Mesenchymal stem cell (in vitro differentiated cells and primary cell): ENCODE data around the gene RBSN.

Experiments used
- DNase-seq: peaks from one replicate; pipeline ENCODE4 v3.0.0-alpha.2; 2013
- H2AFZ ChIP-seq: one replicate; pipeline ENCODE4 v1.6.1; 2013; ENCODE audit warnings: low read depth, mild to moderate bottlenecking, control low read depth, inconsistent platforms, low read length, moderate library complexity
- H2AK5ac ChIP-seq: 2 replicates; pipeline ENCODE4 v1.6.1; 2013; ENCODE audit warnings: low read length, moderate library complexity, mild to moderate bottlenecking, inconsistent platforms; ENCODE audit not compliant: severe bottlenecking
- H2BK120ac ChIP-seq: one replicate; pipeline ENCODE4 v1.6.1; 2013; ENCODE audit warnings: low read depth, mild to moderate bottlenecking, inconsistent platforms, low read length, moderate library complexity
- H2BK12ac ChIP-seq, 2 experiments: one replicate each; pipeline ENCODE4 v1.6.1; 2013; ENCODE audit warnings: inconsistent platforms in 2 of 2, low read length in 2 of 2, mild to moderate bottlenecking in 2 of 2, moderate library complexity in 2 of 2, control low read depth in 1 of 2
- H2BK15ac ChIP-seq: one replicate; pipeline ENCODE4 v1.6.1; 2013; ENCODE audit warnings: mild to moderate bottlenecking, low read depth, inconsistent platforms; ENCODE audit not compliant: poor library complexity, severe bottlenecking
- H2BK5ac ChIP-seq: 2 replicates; pipeline ENCODE4 v1.6.1; 2013; ENCODE audit warnings: low read depth, mild to moderate bottlenecking, low read length, control low read depth, inconsistent platforms; ENCODE audit not compliant: poor library complexity, severe bottlenecking
- H3K14ac ChIP-seq, 2 experiments: one replicate each; pipeline ENCODE4 v1.6.1; 2013; ENCODE audit warnings: inconsistent platforms in 2 of 2, low read length in 2 of 2, control low read depth in 1 of 2, mild to moderate bottlenecking in 1 of 2, moderate library complexity in 1 of 2
- H3K18ac ChIP-seq, 2 experiments: one replicate each; pipeline ENCODE4 v1.6.1; 2013; ENCODE audit warnings: inconsistent platforms in 2 of 2, low read length in 2 of 2, control low read depth in 1 of 2, low read depth in 1 of 2, mild to moderate bottlenecking in 1 of 2
- H3K23ac ChIP-seq, 2 experiments: one replicate each; pipeline ENCODE4 v1.6.1; 2013; ENCODE audit warnings: inconsistent platforms in 2 of 2, low read length in 2 of 2, mild to moderate bottlenecking in 2 of 2, moderate library complexity in 2 of 2, control low read depth in 1 of 2
- H3K27ac ChIP-seq: 2 replicates; pipeline ENCODE4 v1.5.1; 2013; ENCODE audit warnings: mild to moderate bottlenecking, moderate library complexity, low read length, control low read depth, inconsistent platforms; ENCODE audit not compliant: poor library complexity, severe bottlenecking
- H3K27me3 ChIP-seq, 2 experiments: 2 replicates each; pipeline versions ENCODE4 v1.6.1 to v1.7.0; 2013; ENCODE audit warnings: low read length in 2 of 2, mild to moderate bottlenecking in 2 of 2, moderate library complexity in 2 of 2, control low read depth in 1 of 2, inconsistent platforms in 1 of 2; ENCODE audit not compliant: control insufficient read depth in 1 of 2, insufficient read depth in 1 of 2
- H3K36me3 ChIP-seq, 2 experiments: 2 replicates each; pipeline versions ENCODE4 v1.6.1 to v1.7.0; 2013; ENCODE audit warnings: low read length in 2 of 2, control low read depth in 1 of 2, inconsistent platforms in 1 of 2, low read depth in 1 of 2, mild to moderate bottlenecking in 1 of 2; ENCODE audit not compliant: insufficient read depth in 2 of 2, control insufficient read depth in 1 of 2
- H3K4ac ChIP-seq, 2 experiments: one replicate each; pipeline ENCODE4 v1.6.1; 2013; ENCODE audit warnings: inconsistent platforms in 2 of 2, low read length in 2 of 2, mild to moderate bottlenecking in 2 of 2, moderate library complexity in 2 of 2, control low read depth in 1 of 2, low read depth in 1 of 2
- H3K4me1 ChIP-seq: 2 replicates; pipeline ENCODE4 v1.6.1; 2013; ENCODE audit warnings: low read depth, low read length, control low read depth; ENCODE audit not compliant: control insufficient read depth, insufficient read depth
- H3K4me2 ChIP-seq: 2 replicates; pipeline ENCODE4 v1.6.1; 2013; ENCODE audit warnings: low read length, mild to moderate bottlenecking, inconsistent platforms; ENCODE audit not compliant: poor library complexity, severe bottlenecking
- H3K4me3 ChIP-seq, 2 experiments: 2 replicates each; pipeline versions ENCODE4 v1.5.1 to v1.7.0; 2013; ENCODE audit warnings: low read length in 2 of 2, mild to moderate bottlenecking in 2 of 2, control low read depth in 1 of 2, low read depth in 1 of 2; ENCODE audit not compliant: insufficient read depth in 1 of 2
- H3K79me1 ChIP-seq: replicated peaks from 2 replicates; pipeline ENCODE4 v1.6.1; 2013; ENCODE audit warnings: mild to moderate bottlenecking, control low read depth, low read length, inconsistent platforms; ENCODE audit not compliant: poor library complexity, severe bottlenecking
- H3K9ac ChIP-seq: 2 replicates; pipeline ENCODE4 v1.7.0; 2013; ENCODE audit warnings: mild to moderate bottlenecking, low read length, moderate library complexity
- H3K9me3 ChIP-seq: 2 replicates; pipeline ENCODE4 v1.7.0; 2013; ENCODE audit warnings: mild to moderate bottlenecking, low read length; ENCODE audit not compliant: control insufficient read depth
- H4K8ac ChIP-seq: one replicate; pipeline ENCODE4 v1.6.1; 2013; ENCODE audit warnings: inconsistent platforms, mild to moderate bottlenecking, low read length, moderate library complexity
- H4K91ac ChIP-seq: one replicate; pipeline ENCODE4 v1.6.1; 2013; ENCODE audit warnings: mild to moderate bottlenecking, low read length, inconsistent platforms
- WGBS: methylation state at CpG from one replicate; pipeline ENCODE4 v1.1.7; 2013; ENCODE audit warnings: mixed read lengths; 5-methylcytosine and 5-hydroxymethylcytosine counted together

Gene RBSN

DNA sequence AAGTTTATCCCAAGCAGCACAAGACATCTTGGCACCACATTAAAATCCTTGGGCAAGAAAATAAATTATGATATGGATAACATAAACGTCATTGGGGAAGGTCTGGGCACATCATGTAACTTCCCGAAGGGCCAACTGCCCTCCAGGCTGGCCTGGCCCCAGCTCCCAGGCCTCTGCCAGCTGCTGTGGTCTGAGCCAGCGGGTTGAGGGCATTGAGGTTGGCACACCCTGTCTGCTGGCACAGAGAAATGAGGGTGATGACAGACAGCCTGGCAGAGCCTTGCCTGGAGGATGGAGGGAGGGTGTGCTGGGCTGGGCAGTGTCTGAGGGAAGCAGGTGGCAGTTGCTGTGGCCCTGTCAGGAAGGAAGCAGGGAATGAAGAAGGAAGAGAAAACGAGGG is 3.3 kb upstream of the RBSN start:
- no peak overlapping the region for H3K27ac ChIP-seq
- no peak overlapping the region for H2AFZ ChIP-seq
- H3K79me1 ChIP-seq: peaks cover 3% of the 10 kb centered on the region
- H2BK12ac ChIP-seq: no peak overlapping the region
- no peaks in the 10 kb centered on the region for H3K27me3 ChIP-seq
- H4K8ac ChIP-seq: no peak overlapping the region
- H2AK5ac ChIP-seq: no peak overlapping the region
- no peak overlapping the region for H3K18ac ChIP-seq
- H3K4me3 ChIP-seq: no peak overlapping the region
- no peak for DNase-seq
- no peak overlapping the region for H2BK120ac ChIP-seq
- no peak overlapping the region for H4K91ac ChIP-seq
- peaks cover 9% of the 10 kb centered on the region for H3K4me1 ChIP-seq
- WGBS: 57% methylated on average over 4 of the region's 4 CpGs
- H2BK15ac ChIP-seq: no peak overlapping the region
- H2BK5ac ChIP-seq: no peak overlapping the region
- no peaks in the 10 kb centered on the region for H3K9me3 ChIP-seq
- no peak overlapping the region for H3K4me2 ChIP-seq
- H3K14ac ChIP-seq: no peak overlapping the region
- no peak overlapping the region for H3K4ac ChIP-seq
- no peak overlapping the region for H3K23ac ChIP-seq
- no peaks in the 10 kb centered on the region for H3K36me3 ChIP-seq
- no peak overlapping the region for H3K9ac ChIP-seq

DNA sequence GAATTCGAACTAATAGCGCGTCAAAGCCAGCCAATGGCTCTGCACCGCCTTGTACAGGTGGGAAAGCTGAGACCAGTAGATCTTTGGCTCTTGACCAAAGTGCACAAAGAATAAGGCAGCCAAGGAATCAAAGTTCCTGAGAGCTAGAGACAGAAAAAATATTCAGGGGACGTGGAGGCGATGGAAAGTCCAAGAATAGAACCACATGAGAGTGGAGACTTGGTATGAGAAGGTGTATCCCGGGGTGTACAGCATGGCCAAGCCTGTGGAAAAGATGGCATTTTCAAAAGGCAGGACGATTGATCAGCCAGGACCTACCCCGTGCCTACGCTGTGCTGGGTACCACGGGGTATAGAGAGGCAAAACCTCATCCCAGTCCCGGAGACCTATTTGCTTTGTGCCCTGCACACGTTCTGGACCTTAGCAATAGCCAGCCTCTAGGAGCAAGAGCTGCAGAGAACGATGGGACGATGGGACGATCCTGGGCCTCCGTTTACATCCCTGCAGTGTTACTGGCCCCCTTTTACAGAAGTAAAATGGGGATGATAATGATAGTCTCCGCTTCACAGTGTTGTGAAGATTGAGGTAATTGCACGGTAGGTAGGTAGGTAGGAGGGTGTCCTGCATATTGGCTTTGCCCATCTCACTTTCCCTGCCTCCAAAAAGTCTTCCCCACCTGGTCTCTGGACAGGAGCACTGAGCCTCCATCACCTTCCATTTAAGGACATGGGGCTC is 583 bp upstream of the RBSN start:
- H3K4me2 ChIP-seq: peak overlapping the region; percentile 91
- H3K27me3 ChIP-seq: no peaks in the 10 kb centered on the region
- H3K9me3 ChIP-seq: no peaks in the 10 kb centered on the region
- no peak overlapping the region for H3K23ac ChIP-seq
- DNase-seq: no peak
- H3K4me3 ChIP-seq: peak overlapping the region; percentile 68 to 95
- peak overlapping the region; percentile 16 for H2AFZ ChIP-seq
- H3K9ac ChIP-seq: peak overlapping the region; percentile 97
- no peak overlapping the region for H2AK5ac ChIP-seq
- 28% methylated on average over 19 of the region's 19 CpGs for WGBS
- peaks cover 10% of the 10 kb centered on the region for H3K4me1 ChIP-seq
- no peak overlapping the region for H2BK12ac ChIP-seq
- H3K79me1 ChIP-seq: peaks cover 15% of the 10 kb centered on the region
- peak overlapping the region; percentile 46 to 76 for H3K18ac ChIP-seq
- H3K14ac ChIP-seq: peak overlapping the region in 1 of 2 experiments; percentile 48
- H3K27ac ChIP-seq: peak overlapping the region; percentile 24
- H2BK15ac ChIP-seq: no peak overlapping the region
- H4K91ac ChIP-seq: peak overlapping the region; percentile 11
- H4K8ac ChIP-seq: peak overlapping the region; percentile 92
- peak overlapping the region; percentile 20 to 80 for H3K4ac ChIP-seq
- H3K36me3 ChIP-seq: peaks cover 8 to 20% of the 10 kb centered on the region in 2 experiments
- H2BK120ac ChIP-seq: no peak overlapping the region
- H2BK5ac ChIP-seq: no peak overlapping the region

DNA sequence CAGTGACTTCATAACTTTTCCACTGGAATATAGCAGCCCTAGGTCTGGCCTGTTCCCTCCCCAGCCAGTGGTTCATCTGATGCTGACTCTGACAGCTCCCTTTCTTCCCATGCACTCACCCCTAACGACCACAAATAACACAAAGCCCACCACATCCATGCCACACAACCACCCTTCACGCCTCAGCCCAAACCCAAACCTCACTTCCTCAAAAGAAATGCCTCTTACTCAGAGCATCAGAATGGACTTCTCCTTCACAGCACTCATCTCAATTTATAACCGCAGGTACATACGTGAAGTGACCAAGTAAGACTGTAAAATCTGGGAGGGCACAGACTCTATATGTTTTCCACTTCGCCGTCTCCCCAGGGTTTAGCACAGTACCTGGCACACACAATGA is 1.1 kb downstream of the RBSN start:
- DNase-seq: peak; percentile 36
- no peak overlapping the region for H2BK120ac ChIP-seq

DNA sequence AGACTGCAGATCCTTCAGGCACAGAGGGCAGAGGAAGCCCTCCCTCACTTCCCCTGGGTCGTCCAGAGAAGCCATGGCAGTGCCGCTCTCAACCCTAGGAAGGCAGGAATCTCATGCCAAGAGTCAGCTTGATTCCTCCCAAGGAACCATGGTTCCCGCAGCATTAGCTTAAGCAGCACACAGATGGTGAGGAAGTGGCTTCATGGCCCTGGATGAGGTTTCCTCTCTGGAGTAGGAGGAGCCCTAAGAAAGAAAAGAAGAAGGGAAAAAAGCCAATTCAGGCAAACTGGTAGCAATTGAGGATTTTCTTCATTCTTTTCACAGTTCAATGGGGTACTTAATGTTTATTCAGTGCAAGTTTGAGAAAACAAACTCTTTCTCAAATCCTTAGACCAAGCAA is 2.9 kb downstream of the RBSN start:
- no peak overlapping the region for H3K4ac ChIP-seq
- whole genome bisulfite sequencing: 89% methylated on average over 3 of the region's 3 CpGs
- no peak overlapping the region for H3K27ac ChIP-seq
- no peak overlapping the region for H2AK5ac ChIP-seq
- H3K79me1 ChIP-seq: peaks cover 27% of the 10 kb centered on the region
- H4K91ac ChIP-seq: no peak overlapping the region
- H2BK12ac ChIP-seq: no peak overlapping the region
- H3K9me3 ChIP-seq: no peaks in the 10 kb centered on the region
- peaks cover 11 to 37% of the 10 kb centered on the region in 2 experiments for H3K36me3 ChIP-seq
- no peak overlapping the region for H3K4me3 ChIP-seq
- H3K23ac ChIP-seq: no peak overlapping the region
- no peak overlapping the region for H2BK5ac ChIP-seq
- no peak overlapping the region for H3K4me2 ChIP-seq
- H3K27me3 ChIP-seq: no peaks in the 10 kb centered on the region
- H3K14ac ChIP-seq: no peak overlapping the region
- H3K9ac ChIP-seq: peak overlapping the region; percentile 4
- no peak overlapping the region for H3K18ac ChIP-seq
- H4K8ac ChIP-seq: no peak overlapping the region
- H2BK120ac ChIP-seq: no peak overlapping the region
- no peak overlapping the region for H2AFZ ChIP-seq
- no peak for DNase-seq
- no peak overlapping the region for H2BK15ac ChIP-seq
- peaks cover 10% of the 10 kb centered on the region for H3K4me1 ChIP-seq

More for the DNA sequence above, 1.1 kb downstream of the RBSN start:
- peaks cover 10% of the 10 kb centered on the region for H3K4me1 ChIP-seq
- WGBS: 54% methylated on average over 6 of the region's 6 CpGs
- peaks cover 11 to 26% of the 10 kb centered on the region in 2 experiments for H3K36me3 ChIP-seq
- peaks cover 21% of the 10 kb centered on the region for H3K79me1 ChIP-seq
- no peak overlapping the region for H3K27ac ChIP-seq
- no peak overlapping the region for H2BK12ac ChIP-seq
- H4K91ac ChIP-seq: no peak overlapping the region
- H3K14ac ChIP-seq: no peak overlapping the region
- H3K4ac ChIP-seq: peak overlapping the region in 1 of 2 experiments; percentile 24
- H3K18ac ChIP-seq: no peak overlapping the region
- H3K9ac ChIP-seq: peak overlapping the region; percentile 97
- H3K27me3 ChIP-seq: no peaks in the 10 kb centered on the region
- no peak overlapping the region for H4K8ac ChIP-seq
- peak overlapping the region; percentile 70 for H3K4me2 ChIP-seq
- H3K23ac ChIP-seq: no peak overlapping the region
- H2BK15ac ChIP-seq: no peak overlapping the region
- H3K4me3 ChIP-seq: peak overlapping the region in 1 of 2 experiments; percentile 95
- H2AK5ac ChIP-seq: peak overlapping the region; percentile 25
- H2AFZ ChIP-seq: no peak overlapping the region
- no peak overlapping the region for H2BK5ac ChIP-seq
- H3K9me3 ChIP-seq: no peaks in the 10 kb centered on the region
